WTC11 (cell line): ENCODE measurements around the gene MCF2L. TPM values are rescaled to one million over a fixed set of nuclear protein-coding genes. Genes with fewer than 3 reads are reported as not detected.

Experiments used
- ATAC-seq: fragments of 200-7000 bp; cut with Tn5 transposase; 2 replicates; pipeline ENCODE4 v1.10.0; 2021; ENCODE audit warnings: mild to moderate bottlenecking, moderate library complexity
- CTCF ChIA-PET: fragments of 300-600 bp; sonication (Branson Sonifier 250); formaldehyde crosslinking; loops from one replicate; lab custom pipeline; 2021; ENCODE audit warnings: antibody characterized with exemption; lab: Charles Lee
- POLR2A ChIA-PET: fragments of 350-600 bp; sonication (Branson Sonifier 250); formaldehyde crosslinking; loops from one replicate; lab custom pipeline; 2021; ENCODE audit warnings: antibody characterized with exemption; lab: Charles Lee
- DNase-seq: peaks from one replicate; pipeline ENCODE4 v3.0.0; 2021; ENCODE audit warnings: low spot score
- H3K27ac Mint-ChIP-seq: 2 replicates; pipeline ENCODE4 v1.8.0; 2021; ENCODE audit warnings: mixed read lengths
- H3K27me3 Mint-ChIP-seq: 2 replicates; pipeline ENCODE4 v1.8.0; 2021; ENCODE audit warnings: low read depth, mild to moderate bottlenecking, moderate library complexity, mixed read lengths
- H3K36me3 Mint-ChIP-seq: 2 replicates; pipeline ENCODE4 v1.8.0; 2021; ENCODE audit warnings: mixed read lengths
- H3K4me1 Mint-ChIP-seq: 2 replicates; pipeline ENCODE4 v1.8.0; 2022; ENCODE audit warnings: mixed read lengths
- H3K4me3 Mint-ChIP-seq: 2 replicates; pipeline ENCODE4 v1.8.0; 2021; ENCODE audit warnings: mild to moderate bottlenecking, moderate library complexity, mixed read lengths
- H3K9me3 Mint-ChIP-seq: 2 replicates; pipeline ENCODE4 v1.8.0; 2021; ENCODE audit warnings: mixed read lengths
- FOXK1 ChIP-seq: sonication (generic); formaldehyde crosslinking; IDR thresholded peaks from 2 replicates; pipeline ENCODE4 v1.8.0; 2022; ENCODE audit warnings: mild to moderate bottlenecking, moderate library complexity, missing genetic modification reagents
- FOXP1 ChIP-seq: sonication (generic); formaldehyde crosslinking; IDR thresholded peaks from 2 replicates; pipeline ENCODE4 v1.8.0; 2022; ENCODE audit warnings: missing genetic modification reagents, mild to moderate bottlenecking, moderate library complexity, borderline replicate concordance
- GABPB1 ChIP-seq: sonication (generic); formaldehyde crosslinking; IDR thresholded peaks from 2 replicates; pipeline ENCODE4 v1.8.1; 2023; ENCODE audit warnings: mild to moderate bottlenecking, missing genetic modification reagents
- GRHL2 ChIP-seq: fragments of 250-450 bp; sonication (Bioruptor Pico); IDR thresholded peaks from 2 replicates; pipeline ENCODE4 v1.8.0; 2022; ENCODE audit warnings: mild to moderate bottlenecking, moderate library complexity; ENCODE audit not compliant: insufficient replicate concordance, severe bottlenecking
- MXD4 ChIP-seq: fragments of 250-450 bp; sonication (Bioruptor Pico); IDR thresholded peaks from 2 replicates; pipeline ENCODE4 v1.8.0; 2021; ENCODE audit warnings: mild to moderate bottlenecking, moderate library complexity, borderline replicate concordance
- NFATC4 ChIP-seq: fragments of 250-450 bp; sonication (Bioruptor Pico); IDR thresholded peaks from 2 replicates; pipeline ENCODE4 v1.9.0; 2021; ENCODE audit warnings: mild to moderate bottlenecking
- NR2C2 ChIP-seq: sonication (generic); formaldehyde crosslinking; IDR thresholded peaks from 2 replicates; pipeline ENCODE4 v1.8.0; 2022; ENCODE audit warnings: mild to moderate bottlenecking, missing genetic modification reagents
- NR3C1 ChIP-seq: sonication (generic); formaldehyde crosslinking; conservative IDR thresholded peaks from 2 replicates; pipeline ENCODE4 v1.8.1; 2023; ENCODE audit warnings: low read depth, mild to moderate bottlenecking, missing genetic modification reagents
- PRDM15 ChIP-seq: sonication (generic); formaldehyde crosslinking; IDR thresholded peaks from 2 replicates; pipeline ENCODE4 v1.8.0; 2022; ENCODE audit warnings: missing genetic modification reagents
- SOX15 ChIP-seq: fragments of 250-450 bp; sonication (Bioruptor Pico); IDR thresholded peaks from 2 replicates; pipeline ENCODE4 v1.9.0; 2021; ENCODE audit warnings: mild to moderate bottlenecking
- TCF7 ChIP-seq: sonication (generic); formaldehyde crosslinking; IDR thresholded peaks from 2 replicates; pipeline ENCODE4 v1.8.0; 2022; ENCODE audit warnings: mild to moderate bottlenecking, low read depth, missing genetic modification reagents, moderate library complexity
- ZNF219 ChIP-seq: sonication (generic); formaldehyde crosslinking; IDR thresholded peaks from 2 replicates; pipeline ENCODE4 v1.8.0; 2023; ENCODE audit warnings: missing genetic modification reagents, mild to moderate bottlenecking, borderline replicate concordance
- ZNF232 ChIP-seq: sonication (generic); formaldehyde crosslinking; IDR thresholded peaks from 2 replicates; pipeline ENCODE4 v1.8.0; 2022; ENCODE audit warnings: mild to moderate bottlenecking, missing genetic modification reagents
- ZNF317 ChIP-seq: sonication (generic); formaldehyde crosslinking; IDR thresholded peaks from 2 replicates; pipeline ENCODE4 v1.8.1; 2023; ENCODE audit warnings: low read depth, mild to moderate bottlenecking, moderate library complexity, missing genetic modification reagents, borderline replicate concordance
- ZNF396 ChIP-seq: fragments of 250-450 bp; sonication (Bioruptor Pico); IDR thresholded peaks from 2 replicates; pipeline ENCODE4 v1.8.0; 2021; ENCODE audit warnings: mild to moderate bottlenecking, moderate library complexity, borderline replicate concordance
- ZNF416 ChIP-seq: fragments of 250-450 bp; sonication (Bioruptor Pico); IDR thresholded peaks from 2 replicates; pipeline ENCODE4 v1.9.0; 2021; ENCODE audit warnings: mild to moderate bottlenecking, inconsistent platforms
- total RNA-seq: library from RNA; stranded (reverse); gene quantifications from 3 replicates; pipeline ENCODE4 v1.2.3, GENCODE V29; 2021
- TF ChIP-seq, protein P1 (sequence below): sonication (generic); formaldehyde crosslinking; IDR thresholded peaks from 2 replicates; pipeline ENCODE4 v1.8.1; 2023; ENCODE audit warnings: mild to moderate bottlenecking, missing genetic modification reagents, borderline replicate concordance
- TF ChIP-seq, protein P2 (sequence below): sonication (generic); formaldehyde crosslinking; IDR thresholded peaks from 2 replicates; pipeline ENCODE4 v1.8.1; 2022; ENCODE audit warnings: mild to moderate bottlenecking, missing genetic modification reagents, moderate library complexity, borderline replicate concordance
- TF ChIP-seq, protein P3 (sequence below): sonication (generic); formaldehyde crosslinking; IDR thresholded peaks from 2 replicates; pipeline ENCODE4 v1.8.0; 2022; ENCODE audit warnings: mild to moderate bottlenecking, missing genetic modification reagents

Gene MCF2L
- total RNA-seq, 1 experiment from 2014 or later = 34.8 TPM

GRCh38 chr13:113036401-113036800, 67.4 kb downstream of the MCF2L start:
- POLR2A ChIA-PET = no interaction called here
- no peak for DNase-seq
- no peak for ATAC-seq
- Mint-ChIP-seq H3K9me3 (peaks cover 10% of the 10 kb centered on the region), H3K27ac (no peak overlapping the region), H3K4me3 (no peak overlapping the region), H3K27me3 (no peaks in the 10 kb centered on the region), H3K4me1 (no peaks in the 10 kb centered on the region), H3K36me3 (peaks cover 17% of the 10 kb centered on the region)
- CTCF ChIA-PET = interaction anchor here (2.4 kb wide), 1 partner anchor 50 kb away, joined by 9 read pairs; no protein-coding TSS in a partner anchor
- TF ChIP-seq ZNF219 (CRISPR knock-in tag) (no peak), ZNF416 (no peak), FOXP1 (no peak)
- TF ChIP-seq, protein P1, sequence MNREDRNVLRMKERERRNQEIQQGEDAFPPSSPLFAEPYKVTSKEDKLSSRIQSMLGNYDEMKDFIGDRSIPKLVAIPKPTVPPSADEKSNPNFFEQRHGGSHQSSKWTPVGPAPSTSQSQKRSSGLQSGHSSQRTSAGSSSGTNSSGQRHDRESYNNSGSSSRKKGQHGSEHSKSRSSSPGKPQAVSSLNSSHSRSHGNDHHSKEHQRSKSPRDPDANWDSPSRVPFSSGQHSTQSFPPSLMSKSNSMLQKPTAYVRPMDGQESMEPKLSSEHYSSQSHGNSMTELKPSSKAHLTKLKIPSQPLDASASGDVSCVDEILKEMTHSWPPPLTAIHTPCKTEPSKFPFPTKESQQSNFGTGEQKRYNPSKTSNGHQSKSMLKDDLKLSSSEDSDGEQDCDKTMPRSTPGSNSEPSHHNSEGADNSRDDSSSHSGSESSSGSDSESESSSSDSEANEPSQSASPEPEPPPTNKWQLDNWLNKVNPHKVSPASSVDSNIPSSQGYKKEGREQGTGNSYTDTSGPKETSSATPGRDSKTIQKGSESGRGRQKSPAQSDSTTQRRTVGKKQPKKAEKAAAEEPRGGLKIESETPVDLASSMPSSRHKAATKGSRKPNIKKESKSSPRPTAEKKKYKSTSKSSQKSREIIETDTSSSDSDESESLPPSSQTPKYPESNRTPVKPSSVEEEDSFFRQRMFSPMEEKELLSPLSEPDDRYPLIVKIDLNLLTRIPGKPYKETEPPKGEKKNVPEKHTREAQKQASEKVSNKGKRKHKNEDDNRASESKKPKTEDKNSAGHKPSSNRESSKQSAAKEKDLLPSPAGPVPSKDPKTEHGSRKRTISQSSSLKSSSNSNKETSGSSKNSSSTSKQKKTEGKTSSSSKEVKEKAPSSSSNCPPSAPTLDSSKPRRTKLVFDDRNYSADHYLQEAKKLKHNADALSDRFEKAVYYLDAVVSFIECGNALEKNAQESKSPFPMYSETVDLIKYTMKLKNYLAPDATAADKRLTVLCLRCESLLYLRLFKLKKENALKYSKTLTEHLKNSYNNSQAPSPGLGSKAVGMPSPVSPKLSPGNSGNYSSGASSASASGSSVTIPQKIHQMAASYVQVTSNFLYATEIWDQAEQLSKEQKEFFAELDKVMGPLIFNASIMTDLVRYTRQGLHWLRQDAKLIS (CRISPR knock-in tag) = no peak

DNA sequence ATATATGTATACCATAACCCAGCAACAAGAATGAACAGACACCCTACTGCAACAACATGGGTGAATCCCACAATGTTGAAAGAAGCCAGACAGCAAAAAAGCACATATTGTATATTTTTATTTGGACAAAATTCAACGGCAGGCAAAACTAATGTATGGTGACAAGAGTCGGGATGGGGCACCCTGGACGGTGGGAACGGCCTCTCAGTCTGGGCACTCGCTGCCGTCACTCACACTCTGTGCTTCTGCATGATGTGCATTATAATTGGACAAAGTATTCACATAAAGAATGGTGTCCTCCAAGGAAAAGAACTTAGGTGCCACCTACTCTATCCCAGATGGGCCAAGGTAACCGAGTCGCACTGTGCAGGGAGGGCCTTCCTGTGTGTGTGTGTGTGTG, 71.0 kb downstream of the MCF2L start:
- peaks cover 9% of the 10 kb centered on the region; the same call in 1 of the 2 replicates for H3K36me3 Mint-ChIP-seq
- H3K4me1 Mint-ChIP-seq = no peaks in the 10 kb centered on the region
- H3K27me3 Mint-ChIP-seq = no peaks in the 10 kb centered on the region
- no peak overlapping the region for H3K4me3 Mint-ChIP-seq
- TF ChIP-seq MXD4 (CRISPR knock-in tag) (no peak), ZNF232 (CRISPR knock-in tag) (no peak), FOXK1 (no peak), TCF7 (CRISPR knock-in tag) (no peak), FOXP1 (no peak), ZNF396 (CRISPR knock-in tag) (no peak), PRDM15 (no peak), SOX15 (CRISPR knock-in tag) (no peak), NR2C2 (no peak)
- TF ChIP-seq, protein P2, sequence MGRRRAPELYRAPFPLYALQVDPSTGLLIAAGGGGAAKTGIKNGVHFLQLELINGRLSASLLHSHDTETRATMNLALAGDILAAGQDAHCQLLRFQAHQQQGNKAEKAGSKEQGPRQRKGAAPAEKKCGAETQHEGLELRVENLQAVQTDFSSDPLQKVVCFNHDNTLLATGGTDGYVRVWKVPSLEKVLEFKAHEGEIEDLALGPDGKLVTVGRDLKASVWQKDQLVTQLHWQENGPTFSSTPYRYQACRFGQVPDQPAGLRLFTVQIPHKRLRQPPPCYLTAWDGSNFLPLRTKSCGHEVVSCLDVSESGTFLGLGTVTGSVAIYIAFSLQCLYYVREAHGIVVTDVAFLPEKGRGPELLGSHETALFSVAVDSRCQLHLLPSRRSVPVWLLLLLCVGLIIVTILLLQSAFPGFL (CRISPR knock-in tag) = no peak
- peaks cover 10% of the 10 kb centered on the region for H3K9me3 Mint-ChIP-seq
- DNase-seq (no peak), ATAC-seq (no peak)
- H3K27ac Mint-ChIP-seq = no peak overlapping the region
- ChIA-PET CTCF (no interaction called here), POLR2A (no interaction called here)

GRCh38 chr13:113040597-113041292, 71.7 kb downstream of the MCF2L start:
- no peak overlapping the region for H3K4me3 Mint-ChIP-seq
- H3K27ac Mint-ChIP-seq = no peak overlapping the region
- H3K36me3 Mint-ChIP-seq = peaks cover 9% of the 10 kb centered on the region; the same call in 1 of the 2 replicates
- H3K27me3 Mint-ChIP-seq = no peaks in the 10 kb centered on the region
- ATAC-seq (no peak), DNase-seq (no peak)
- ChIA-PET CTCF (interaction anchor here (2.9 kb wide), 1 partner anchor 11 kb away, joined by 11 read pairs; no protein-coding TSS in a partner anchor), POLR2A (no interaction called here)
- peaks cover 10% of the 10 kb centered on the region for H3K9me3 Mint-ChIP-seq
- TF ChIP-seq NFATC4 (no peak), ZNF396 (CRISPR knock-in tag) (no peak), GABPB1 (no peak), ZNF317 (no peak), NR3C1 (CRISPR knock-in tag) (no peak), GRHL2 (no peak)
- TF ChIP-seq, protein P3, sequence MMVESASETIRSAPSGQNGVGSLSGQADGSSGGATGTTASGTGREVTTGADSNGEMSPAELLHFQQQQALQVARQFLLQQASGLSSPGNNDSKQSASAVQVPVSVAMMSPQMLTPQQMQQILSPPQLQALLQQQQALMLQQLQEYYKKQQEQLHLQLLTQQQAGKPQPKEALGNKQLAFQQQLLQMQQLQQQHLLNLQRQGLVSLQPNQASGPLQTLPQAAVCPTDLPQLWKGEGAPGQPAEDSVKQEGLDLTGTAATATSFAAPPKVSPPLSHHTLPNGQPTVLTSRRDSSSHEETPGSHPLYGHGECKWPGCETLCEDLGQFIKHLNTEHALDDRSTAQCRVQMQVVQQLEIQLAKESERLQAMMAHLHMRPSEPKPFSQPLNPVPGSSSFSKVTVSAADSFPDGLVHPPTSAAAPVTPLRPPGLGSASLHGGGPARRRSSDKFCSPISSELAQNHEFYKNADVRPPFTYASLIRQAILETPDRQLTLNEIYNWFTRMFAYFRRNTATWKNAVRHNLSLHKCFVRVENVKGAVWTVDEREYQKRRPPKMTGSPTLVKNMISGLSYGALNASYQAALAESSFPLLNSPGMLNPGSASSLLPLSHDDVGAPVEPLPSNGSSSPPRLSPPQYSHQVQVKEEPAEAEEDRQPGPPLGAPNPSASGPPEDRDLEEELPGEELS = no peak
- H3K4me1 Mint-ChIP-seq = no peaks in the 10 kb centered on the region
